DLD1 (cell line): Measurements from ENCODE around the gene MYLIP.

ENCODE experiments used
- in situ Hi-C: cut with HindIII; loops from 2 replicates; pipeline ENCODE4 v1.10.0; 2017; ENCODE audit warnings: low sequenced_read_pairs

MYLIP gene

GRCh38 chr6:16137451-16137801 is 8.5 kb downstream of the MYLIP start:
- in situ Hi-C loops: no loop called here

GRCh38 chr6:16139556-16139955 is 10.7 kb downstream of the MYLIP start:
- in situ Hi-C loops: no loop called here

DNA sequence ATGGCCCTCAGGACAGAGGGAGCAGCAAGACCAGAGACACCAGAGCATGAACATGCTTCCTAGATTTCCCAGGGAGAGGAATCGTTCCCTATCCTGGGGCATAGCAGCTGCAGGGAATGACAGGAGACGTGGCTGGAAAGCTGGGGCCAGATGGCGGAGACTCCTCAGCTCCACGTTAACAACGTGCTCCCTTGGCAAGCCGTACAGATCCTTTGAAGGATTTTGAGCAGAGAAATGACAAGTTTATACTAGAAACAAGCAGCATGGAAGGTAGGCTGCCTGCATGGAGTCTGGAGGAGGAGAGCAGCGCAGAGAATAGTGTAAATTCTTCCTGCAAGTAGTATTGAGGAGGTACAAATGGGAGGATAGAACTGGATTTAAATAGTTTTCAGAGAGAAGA is 11.7 kb downstream of the MYLIP start:
- in situ Hi-C loops: no loop called here

- in situ Hi-C loops: no loop called here
Measured at GRCh38 chr6:16141514-16141913, 12.6 kb downstream of the MYLIP start.

DNA sequence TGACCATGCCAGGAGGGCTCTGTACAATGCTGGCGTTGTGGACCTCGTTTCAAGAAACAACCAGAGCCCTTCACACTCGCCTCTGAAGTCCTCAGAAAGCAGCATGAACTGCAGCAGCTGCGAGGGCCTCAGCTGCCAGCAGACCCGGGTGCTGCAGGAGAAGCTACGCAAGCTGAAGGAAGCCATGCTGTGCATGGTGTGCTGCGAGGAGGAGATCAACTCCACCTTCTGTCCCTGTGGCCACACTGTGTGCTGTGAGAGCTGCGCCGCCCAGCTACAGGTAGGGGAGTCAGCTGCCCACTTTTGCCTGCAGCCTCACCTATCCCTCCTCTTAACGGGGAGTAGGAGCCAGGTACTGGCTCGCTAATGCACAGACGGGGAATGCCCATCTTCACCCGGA is 16.2 kb downstream of the MYLIP start:
- in situ Hi-C loops: no loop called here

DNA sequence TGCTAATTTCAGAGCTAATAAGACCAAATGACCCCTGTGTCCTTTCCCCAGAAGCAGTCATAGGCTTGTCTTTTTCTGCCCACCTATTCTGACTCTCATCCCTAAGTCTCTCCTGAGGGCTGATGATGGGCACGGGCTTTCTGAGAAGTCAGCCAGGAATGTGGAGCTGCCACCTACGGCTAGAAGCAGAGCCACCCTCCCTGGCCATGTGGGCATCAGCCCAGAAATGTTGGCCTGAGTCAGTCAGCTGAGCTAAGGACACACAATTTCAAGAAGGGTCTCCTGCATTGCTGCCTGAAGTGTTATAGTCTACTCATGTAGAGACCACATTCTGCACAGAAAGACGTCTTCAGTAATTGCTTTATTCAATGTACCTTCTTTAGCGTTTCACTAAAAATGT is 17.1 kb downstream of the MYLIP start:
- in situ Hi-C loops: no loop called here

- in situ Hi-C loops: no loop called here
Measured at GRCh38 chr6:16146527-16146955, 17.7 kb downstream of the MYLIP start.

DNA sequence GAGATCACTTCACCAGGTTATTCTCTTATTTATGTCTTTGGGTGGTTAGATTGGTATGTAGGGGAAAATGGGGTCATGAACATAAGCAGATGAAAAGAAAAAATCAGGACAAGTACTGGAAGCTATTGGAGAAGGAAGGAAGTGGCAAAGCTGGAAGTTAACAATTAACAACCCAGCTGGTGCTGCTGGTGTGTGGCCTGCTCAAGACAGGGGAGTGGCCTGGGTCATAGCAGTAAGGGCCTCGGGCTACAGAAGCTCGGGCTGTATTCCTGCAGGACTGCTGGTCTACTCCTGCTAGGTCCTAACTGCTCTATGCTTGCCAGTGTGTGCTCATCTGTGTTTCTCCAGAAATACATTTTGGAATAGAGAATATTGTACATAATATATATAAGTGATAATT is 19.6 kb downstream of the MYLIP start:
- in situ Hi-C loops: no loop called here

DNA sequence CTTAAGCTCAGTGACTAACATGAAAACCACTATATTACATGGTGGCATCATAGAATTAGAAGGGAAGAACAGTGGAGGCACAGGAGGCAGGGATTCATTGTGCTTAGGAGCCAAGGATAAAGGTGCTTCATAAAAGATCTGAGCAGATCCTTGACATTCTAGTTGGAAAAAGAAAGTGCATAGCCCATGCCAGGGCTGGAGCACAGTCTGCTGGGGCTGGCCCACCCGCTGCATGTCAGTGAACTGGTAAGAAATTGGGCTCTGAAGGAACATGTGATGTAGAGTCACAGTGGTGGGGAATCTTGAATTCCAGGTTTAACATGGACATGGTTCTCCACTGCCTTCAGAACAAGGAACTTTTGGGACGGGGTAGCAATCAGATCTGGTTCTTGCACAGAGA is 20.4 kb downstream of the MYLIP start:
- in situ Hi-C loops: no loop called here

GRCh38 chr6:16150098-16150497 is 21.2 kb downstream of the MYLIP start:
- in situ Hi-C loops: no loop called here

GRCh38 chr6:16153211-16153820 is 24.4 kb downstream of the MYLIP start:
- in situ Hi-C loops: no loop called here

DNA sequence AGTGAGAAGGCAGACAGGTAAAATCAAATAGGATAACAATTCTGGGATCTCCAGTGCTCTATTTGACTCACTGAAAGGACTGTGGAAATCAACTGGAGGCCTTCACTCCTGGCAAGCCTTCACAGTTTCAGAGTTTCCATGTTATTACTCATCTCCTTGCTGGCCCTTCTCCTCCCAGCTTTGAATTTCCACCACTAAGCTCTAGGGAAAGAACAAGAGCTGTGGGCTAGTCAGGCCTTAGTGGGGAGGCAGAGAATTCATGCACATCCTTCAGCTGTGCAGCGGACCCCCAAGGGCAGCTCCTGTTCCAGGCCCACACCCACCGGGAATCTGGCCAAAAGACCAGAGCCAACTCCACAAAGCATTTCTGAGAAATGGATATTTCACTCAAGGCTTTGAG is 26.0 kb downstream of the MYLIP start:
- in situ Hi-C loops: no loop called here

DNA sequence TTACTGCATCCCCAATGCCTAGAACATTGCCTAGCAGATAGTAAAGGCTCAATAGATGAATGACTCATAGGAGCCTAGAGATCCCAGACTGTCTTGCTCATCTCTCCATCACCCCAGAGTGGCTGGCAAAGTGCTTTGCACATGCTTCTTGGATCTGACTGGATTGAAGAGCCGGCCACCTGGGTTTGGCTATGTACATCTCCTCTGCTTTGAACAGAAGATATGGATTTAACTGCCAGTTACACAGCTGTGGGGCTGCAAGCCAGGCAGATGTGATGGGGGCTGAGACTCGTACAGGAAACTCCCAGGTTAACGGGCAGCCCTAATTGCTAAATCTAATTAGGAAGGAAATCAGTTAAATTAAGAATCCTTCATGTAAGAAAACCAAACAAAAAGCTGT is 28.6 kb downstream of the MYLIP start:
- in situ Hi-C loops: no loop called here

DNA sequence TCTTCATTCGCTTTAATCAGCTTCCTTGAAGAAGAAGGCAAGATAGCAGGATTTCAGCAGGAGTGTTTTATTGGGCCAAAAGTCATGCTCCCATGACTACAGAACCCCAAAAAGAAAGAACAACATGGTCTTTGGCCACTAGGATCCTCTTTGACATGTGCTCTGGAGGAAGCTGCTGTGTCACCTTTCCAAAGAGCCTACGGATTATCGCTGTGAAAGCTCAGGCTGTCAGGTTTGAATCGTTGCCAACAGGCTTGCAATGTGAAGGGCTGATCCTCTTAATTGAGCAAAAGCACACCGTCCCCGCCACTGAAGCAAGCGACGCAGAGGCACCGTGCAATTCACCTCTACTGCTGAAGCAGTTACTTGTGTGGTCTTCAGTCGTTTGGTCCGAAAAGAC is 29.0 kb downstream of the MYLIP start:
- in situ Hi-C loops: no loop called here

- in situ Hi-C loops: no loop called here
Measured at GRCh38 chr6:16158943-16159557, 30.2 kb downstream of the MYLIP start.

GRCh38 chr6:16160794-16161193 is 31.9 kb downstream of the MYLIP start:
- in situ Hi-C loops: no loop called here

DNA sequence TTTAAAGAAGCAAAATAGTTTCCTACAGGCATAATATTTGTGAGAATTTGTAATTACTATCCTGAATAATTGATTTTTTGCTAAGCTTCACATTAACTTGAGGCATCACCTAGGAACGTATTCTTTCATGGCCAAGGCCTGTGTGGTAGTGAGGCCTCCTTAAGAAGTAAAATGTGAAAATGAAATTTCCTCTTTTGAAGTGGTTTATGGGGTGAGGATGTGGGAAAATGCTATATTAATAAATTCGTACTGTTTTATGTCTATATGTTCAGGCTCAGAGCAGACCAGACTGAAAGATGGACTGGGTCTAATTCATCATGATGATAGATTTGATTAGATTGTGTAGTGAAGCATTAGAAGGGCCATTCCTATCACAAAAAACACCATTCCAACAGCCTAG is 33.1 kb downstream of the MYLIP start:
- in situ Hi-C loops: no loop called here

GRCh38 chr6:16163066-16163465 is 34.2 kb downstream of the MYLIP start:
- in situ Hi-C loops: no loop called here

DNA sequence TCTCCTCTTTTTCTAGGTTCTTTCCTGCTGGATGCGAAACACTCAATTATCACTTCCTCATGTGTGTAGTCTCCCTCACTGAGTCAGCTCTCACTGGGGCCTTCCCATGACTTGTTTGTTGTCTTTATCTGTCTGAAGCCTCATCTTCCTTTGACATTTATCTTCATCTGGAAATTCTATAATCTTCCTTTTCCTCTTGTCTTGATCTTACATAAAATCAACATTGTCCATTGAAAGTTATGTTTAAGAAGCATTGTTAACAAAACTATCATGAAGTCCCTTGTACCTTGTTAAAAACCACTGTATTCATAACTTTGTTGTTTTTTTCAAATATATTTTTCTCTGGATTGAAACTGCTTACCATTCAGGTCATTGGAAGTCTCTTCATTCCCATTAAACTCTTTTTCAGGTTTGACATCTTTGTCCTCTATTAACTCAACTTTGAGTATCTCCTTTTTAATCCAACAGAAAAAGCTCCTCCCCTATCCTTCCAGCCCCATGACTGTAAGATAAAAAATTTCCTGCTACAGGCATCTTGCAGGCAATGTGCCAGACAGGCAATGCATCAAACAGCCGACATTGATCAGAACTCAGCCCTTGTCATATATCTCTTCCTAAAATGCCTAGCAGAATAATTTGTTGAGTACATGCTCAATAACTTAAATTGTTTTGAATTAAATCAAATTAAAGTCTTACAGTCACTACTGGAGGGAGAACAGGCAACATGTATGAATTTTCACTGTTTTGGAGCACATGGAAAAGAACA is 34.8 kb downstream of the MYLIP start:
- in situ Hi-C loops: no loop called here

DNA sequence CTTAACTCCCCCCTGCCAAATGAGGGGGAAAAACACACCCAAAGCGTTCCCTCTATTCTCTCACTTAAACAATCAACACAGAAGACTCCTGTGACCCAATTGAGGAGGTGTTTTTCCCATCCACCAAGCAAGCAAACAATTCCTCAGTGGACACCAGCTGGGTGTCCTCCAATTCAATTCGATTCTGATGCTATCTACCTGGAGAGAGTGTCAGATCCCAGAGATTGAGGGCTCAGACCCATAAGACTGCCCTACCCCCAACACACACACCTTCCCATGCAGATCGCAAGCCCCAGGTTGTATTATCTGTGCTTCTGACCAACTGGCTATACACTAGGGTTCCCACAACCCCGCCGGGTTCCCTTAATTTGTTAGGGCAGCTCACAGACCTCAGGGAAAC is 36.8 kb downstream of the MYLIP start:
- in situ Hi-C loops: no loop called here

DNA sequence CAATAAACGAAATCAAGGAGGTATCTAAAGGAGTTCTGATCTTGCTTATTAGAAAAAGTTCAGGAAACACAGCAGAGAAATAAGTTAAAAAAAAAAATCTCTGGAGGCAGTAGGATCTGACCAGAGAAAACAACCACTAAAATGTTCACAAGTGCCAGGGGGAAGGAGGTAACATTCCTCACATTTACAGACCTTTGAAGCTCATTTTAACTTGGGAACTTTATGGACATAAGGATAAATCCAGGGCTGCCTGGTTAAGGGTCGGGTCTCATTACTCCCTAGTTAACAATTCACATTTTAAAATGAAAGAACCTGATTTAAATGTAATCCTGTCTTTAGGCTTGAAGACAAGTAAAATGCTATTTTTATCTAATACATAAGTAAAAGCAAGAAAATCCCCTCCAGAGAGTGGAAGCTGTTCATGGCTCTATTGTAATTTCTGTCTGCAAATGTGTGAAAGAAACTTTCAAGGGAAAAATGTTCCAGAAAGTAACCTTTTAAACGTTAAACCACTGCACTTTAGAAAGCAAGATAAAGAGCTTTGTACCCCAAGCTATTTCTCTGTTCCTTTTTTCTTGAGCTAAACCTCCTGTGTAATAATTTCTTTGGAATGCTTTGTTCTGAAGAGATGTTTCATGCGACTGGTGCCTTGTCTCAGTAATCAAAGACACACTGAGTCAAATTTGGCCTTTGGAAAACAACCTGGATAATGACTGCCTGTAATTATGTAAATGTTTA is 38.2 kb downstream of the MYLIP start:
- in situ Hi-C loops: no loop called here

DNA sequence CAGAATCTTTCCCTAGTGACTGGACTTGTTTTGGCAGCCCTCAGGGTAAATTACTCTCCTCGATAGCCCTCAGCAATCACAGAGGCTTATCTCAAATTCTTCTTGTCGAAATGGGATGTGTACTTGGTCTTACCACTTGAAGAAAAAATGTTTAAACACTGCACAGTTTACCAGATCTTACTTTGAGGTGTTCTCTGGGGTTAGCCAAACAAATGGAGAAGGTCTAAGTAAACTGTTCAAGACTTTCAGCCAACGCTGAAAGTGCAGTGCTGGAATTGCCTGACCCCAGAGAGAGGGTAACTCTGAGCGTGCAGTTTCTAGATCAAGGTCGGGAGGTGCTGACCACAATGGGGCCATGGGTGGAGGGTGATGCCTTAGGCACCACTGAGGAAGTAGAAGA is 39.2 kb downstream of the MYLIP start:
- in situ Hi-C loops: no loop called here
